WTC11 (cell line): ENCODE measurements around the gene SUN2. TPM values are rescaled to one million over a fixed set of nuclear protein-coding genes. Genes with fewer than 3 reads are reported as not detected.

Experiments
- ATAC-seq: fragments of 200-7000 bp; cut with Tn5 transposase; 2 replicates; pipeline ENCODE4 v1.10.0; 2021; ENCODE audit warnings: mild to moderate bottlenecking, moderate library complexity
- CTCF ChIA-PET: fragments of 300-600 bp; sonication (Branson Sonifier 250); formaldehyde crosslinking; loops from one replicate; lab custom pipeline; 2021; ENCODE audit warnings: antibody characterized with exemption; lab: Charles Lee
- POLR2A ChIA-PET: fragments of 350-600 bp; sonication (Branson Sonifier 250); formaldehyde crosslinking; loops from one replicate; lab custom pipeline; 2021; ENCODE audit warnings: antibody characterized with exemption; lab: Charles Lee
- DNase-seq: peaks from one replicate; pipeline ENCODE4 v3.0.0; 2021; ENCODE audit warnings: low spot score
- H3K27ac Mint-ChIP-seq: 2 replicates; pipeline ENCODE4 v1.8.0; 2021; ENCODE audit warnings: mixed read lengths
- H3K27me3 Mint-ChIP-seq: 2 replicates; pipeline ENCODE4 v1.8.0; 2021; ENCODE audit warnings: low read depth, mild to moderate bottlenecking, moderate library complexity, mixed read lengths
- H3K36me3 Mint-ChIP-seq: 2 replicates; pipeline ENCODE4 v1.8.0; 2021; ENCODE audit warnings: mixed read lengths
- H3K4me1 Mint-ChIP-seq: 2 replicates; pipeline ENCODE4 v1.8.0; 2022; ENCODE audit warnings: mixed read lengths
- H3K4me3 Mint-ChIP-seq: 2 replicates; pipeline ENCODE4 v1.8.0; 2021; ENCODE audit warnings: mild to moderate bottlenecking, moderate library complexity, mixed read lengths
- H3K9me3 Mint-ChIP-seq: 2 replicates; pipeline ENCODE4 v1.8.0; 2021; ENCODE audit warnings: mixed read lengths
- EMX1 ChIP-seq: fragments of 250-450 bp; sonication (Bioruptor Pico); IDR thresholded peaks from 2 replicates; pipeline ENCODE4 v1.8.0; 2021; ENCODE audit warnings: mild to moderate bottlenecking
- ETV6 ChIP-seq: sonication (generic); formaldehyde crosslinking; IDR thresholded peaks from 2 replicates; pipeline ENCODE4 v1.8.1; 2022; ENCODE audit warnings: mild to moderate bottlenecking, missing genetic modification reagents
- GRHL2 ChIP-seq: fragments of 250-450 bp; sonication (Bioruptor Pico); IDR thresholded peaks from 2 replicates; pipeline ENCODE4 v1.8.0; 2022; ENCODE audit warnings: mild to moderate bottlenecking, moderate library complexity; ENCODE audit not compliant: insufficient replicate concordance, severe bottlenecking
- IRF2 ChIP-seq: sonication (generic); formaldehyde crosslinking; IDR thresholded peaks from 2 replicates; pipeline ENCODE4 v1.8.0; 2022; ENCODE audit warnings: low read depth, missing genetic modification reagents, borderline replicate concordance
- JUN ChIP-seq: sonication (generic); formaldehyde crosslinking; IDR thresholded peaks from 2 replicates; pipeline ENCODE4 v1.8.0; 2023; ENCODE audit warnings: mild to moderate bottlenecking, missing genetic modification reagents
- NFATC4 ChIP-seq: fragments of 250-450 bp; sonication (Bioruptor Pico); IDR thresholded peaks from 2 replicates; pipeline ENCODE4 v1.9.0; 2021; ENCODE audit warnings: mild to moderate bottlenecking
- NFE2L1 ChIP-seq: sonication (generic); formaldehyde crosslinking; IDR thresholded peaks from 2 replicates; pipeline ENCODE4 v1.8.1; 2023; ENCODE audit warnings: missing genetic modification reagents
- OVOL2 ChIP-seq: fragments of 250-450 bp; sonication (Bioruptor Pico); IDR thresholded peaks from 2 replicates; pipeline ENCODE4 v1.9.0; 2021; ENCODE audit warnings: mild to moderate bottlenecking, borderline replicate concordance
- PRRX2 ChIP-seq: fragments of 250-450 bp; sonication (Bioruptor Pico); IDR thresholded peaks from 2 replicates; pipeline ENCODE4 v1.8.0; 2021; ENCODE audit warnings: mild to moderate bottlenecking
- RELA ChIP-seq: sonication (generic); formaldehyde crosslinking; IDR thresholded peaks from 2 replicates; pipeline ENCODE4 v1.8.1; 2022; ENCODE audit warnings: missing genetic modification reagents, mild to moderate bottlenecking, borderline replicate concordance
- RORB ChIP-seq: fragments of 250-450 bp; sonication (Bioruptor Pico); IDR thresholded peaks from 2 replicates; pipeline ENCODE4 v1.9.0; 2021; ENCODE audit warnings: mild to moderate bottlenecking
- SMAD3 ChIP-seq: sonication (generic); formaldehyde crosslinking; IDR thresholded peaks from 2 replicates; pipeline ENCODE4 v1.8.0; 2022; ENCODE audit warnings: missing genetic modification reagents, mild to moderate bottlenecking, borderline replicate concordance
- SOX15 ChIP-seq: fragments of 250-450 bp; sonication (Bioruptor Pico); IDR thresholded peaks from 2 replicates; pipeline ENCODE4 v1.9.0; 2021; ENCODE audit warnings: mild to moderate bottlenecking
- TCF7 ChIP-seq: sonication (generic); formaldehyde crosslinking; IDR thresholded peaks from 2 replicates; pipeline ENCODE4 v1.8.0; 2022; ENCODE audit warnings: mild to moderate bottlenecking, low read depth, missing genetic modification reagents, moderate library complexity
- TEAD4 ChIP-seq: sonication (generic); formaldehyde crosslinking; IDR thresholded peaks from 2 replicates; pipeline ENCODE4 v1.8.0; 2022; ENCODE audit warnings: mild to moderate bottlenecking, missing genetic modification reagents
- ZNF317 ChIP-seq: sonication (generic); formaldehyde crosslinking; IDR thresholded peaks from 2 replicates; pipeline ENCODE4 v1.8.1; 2023; ENCODE audit warnings: low read depth, mild to moderate bottlenecking, moderate library complexity, missing genetic modification reagents, borderline replicate concordance
- ZNF396 ChIP-seq: fragments of 250-450 bp; sonication (Bioruptor Pico); IDR thresholded peaks from 2 replicates; pipeline ENCODE4 v1.8.0; 2021; ENCODE audit warnings: mild to moderate bottlenecking, moderate library complexity, borderline replicate concordance
- total RNA-seq: library from RNA; stranded (reverse); gene quantifications from 3 replicates; pipeline ENCODE4 v1.2.3, GENCODE V29; 2021
- TF ChIP-seq, protein P1 (sequence below): sonication (generic); formaldehyde crosslinking; IDR thresholded peaks from 2 replicates; pipeline ENCODE4 v1.8.1; 2023; ENCODE audit warnings: mild to moderate bottlenecking, missing genetic modification reagents, moderate library complexity
- TF ChIP-seq, protein P2 (sequence below): sonication (generic); formaldehyde crosslinking; IDR thresholded peaks from 2 replicates; pipeline ENCODE4 v1.8.1; 2023; ENCODE audit warnings: mild to moderate bottlenecking, missing genetic modification reagents, moderate library complexity
- TF ChIP-seq, protein P3 (sequence below): sonication (generic); formaldehyde crosslinking; IDR thresholded peaks from 2 replicates; pipeline ENCODE4 v1.8.1; 2022; ENCODE audit warnings: mild to moderate bottlenecking, moderate library complexity, missing genetic modification reagents
- TF ChIP-seq, protein P4 (sequence below): fragments of 250-450 bp; sonication (Bioruptor Pico); IDR thresholded peaks from 2 replicates; pipeline ENCODE4 v1.9.0; 2021; ENCODE audit warnings: mild to moderate bottlenecking
- TF ChIP-seq, protein P5 (sequence below): sonication (generic); formaldehyde crosslinking; IDR thresholded peaks from 2 replicates; pipeline ENCODE4 v1.8.1; 2023; ENCODE audit warnings: mild to moderate bottlenecking, moderate library complexity, missing genetic modification reagents

SUN2 gene
- total RNA-seq, 1 experiment from 2014 or later = 30.1 TPM

DNA sequence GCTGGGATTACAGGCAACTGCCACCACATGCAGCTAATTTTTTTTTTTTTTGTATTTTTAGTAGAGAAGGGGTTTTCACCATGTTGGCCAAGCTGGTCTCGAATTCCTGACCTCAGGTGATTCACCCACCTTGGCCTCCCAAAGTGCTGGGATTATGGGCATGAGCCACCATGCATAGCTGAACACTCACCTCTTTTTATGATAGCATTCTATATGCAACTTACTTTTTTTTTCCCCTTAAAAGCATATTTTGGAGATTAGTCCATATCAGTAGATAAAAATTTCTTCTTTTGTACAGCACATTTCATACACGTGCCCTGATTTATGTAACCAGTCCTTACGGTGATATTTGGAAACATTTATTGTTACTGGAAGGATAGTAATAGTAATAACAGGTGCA lies 35.4 kb downstream of the SUN2 start (continued):
- TF ChIP-seq, protein P1, sequence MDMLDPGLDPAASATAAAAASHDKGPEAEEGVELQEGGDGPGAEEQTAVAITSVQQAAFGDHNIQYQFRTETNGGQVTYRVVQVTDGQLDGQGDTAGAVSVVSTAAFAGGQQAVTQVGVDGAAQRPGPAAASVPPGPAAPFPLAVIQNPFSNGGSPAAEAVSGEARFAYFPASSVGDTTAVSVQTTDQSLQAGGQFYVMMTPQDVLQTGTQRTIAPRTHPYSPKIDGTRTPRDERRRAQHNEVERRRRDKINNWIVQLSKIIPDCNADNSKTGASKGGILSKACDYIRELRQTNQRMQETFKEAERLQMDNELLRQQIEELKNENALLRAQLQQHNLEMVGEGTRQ (CRISPR knock-in tag) = no peak

DNA sequence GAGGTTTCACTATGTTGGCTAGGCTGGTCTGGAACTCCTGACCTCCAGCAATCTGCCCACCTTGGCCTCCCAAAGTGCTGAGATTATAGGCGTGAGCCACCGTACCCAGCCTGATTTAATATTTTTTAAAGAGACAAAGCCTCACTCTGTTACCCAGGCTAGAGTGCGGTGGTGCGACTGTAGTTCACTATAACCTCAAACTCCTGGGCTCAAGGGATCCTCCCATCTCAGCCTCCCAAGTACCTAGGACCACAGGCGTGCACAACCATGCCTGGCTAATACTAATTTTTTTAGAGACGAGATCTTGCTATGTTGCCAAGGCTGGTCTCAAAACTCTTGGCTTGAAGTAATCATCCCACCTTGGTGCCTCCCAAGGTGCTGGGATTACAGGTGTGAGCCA lies 36.6 kb downstream of the SUN2 start:
- Mint-ChIP-seq H3K4me1 (peaks cover 10% of the 10 kb centered on the region), H3K9me3 (no peaks in the 10 kb centered on the region), H3K27ac (no peak overlapping the region), H3K36me3 (peaks cover 59% of the 10 kb centered on the region), H3K4me3 (no peak overlapping the region), H3K27me3 (no peaks in the 10 kb centered on the region)
- TF ChIP-seq IRF2 (CRISPR knock-in tag) (no peak), EMX1 (no peak), SOX15 (CRISPR knock-in tag) (no peak), TCF7 (CRISPR knock-in tag) (no peak), RORB (no peak), NFE2L1 (CRISPR knock-in tag) (no peak)
- TF ChIP-seq, protein P2, sequence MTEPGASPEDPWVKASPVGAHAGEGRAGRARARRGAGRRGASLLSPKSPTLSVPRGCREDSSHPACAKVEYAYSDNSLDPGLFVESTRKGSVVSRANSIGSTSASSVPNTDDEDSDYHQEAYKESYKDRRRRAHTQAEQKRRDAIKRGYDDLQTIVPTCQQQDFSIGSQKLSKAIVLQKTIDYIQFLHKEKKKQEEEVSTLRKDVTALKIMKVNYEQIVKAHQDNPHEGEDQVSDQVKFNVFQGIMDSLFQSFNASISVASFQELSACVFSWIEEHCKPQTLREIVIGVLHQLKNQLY = no peak
- DNase-seq (no peak), ATAC-seq (no peak)
- POLR2A ChIA-PET = no interaction called here
- CTCF ChIA-PET = interaction anchor here (0.6 to 1.1 kb wide), 4 partner anchors 14 to 286 kb away, joined by 3 to 7 read pairs (median 4); no protein-coding TSS in a partner anchor

DNA sequence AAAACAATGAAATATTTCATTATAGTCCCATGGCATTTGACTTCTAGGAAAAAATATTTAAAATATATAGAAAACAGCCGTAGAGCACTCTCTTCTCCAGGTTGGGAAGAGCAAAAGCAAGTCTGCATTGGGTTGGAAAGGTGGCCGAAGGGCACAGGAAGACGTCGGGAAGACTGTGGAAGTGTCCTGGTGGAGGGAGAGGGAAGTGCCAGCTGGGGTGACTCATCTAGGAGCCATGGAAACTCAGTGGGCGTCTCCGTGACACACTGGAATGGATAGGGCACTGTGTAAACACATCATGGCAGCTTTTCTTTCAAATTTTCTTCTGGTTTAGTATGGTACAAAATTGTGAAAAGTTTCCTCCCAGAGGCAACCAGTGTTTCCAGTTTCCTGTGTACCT lies 37.4 kb downstream of the SUN2 start:
- H3K9me3 Mint-ChIP-seq = no peaks in the 10 kb centered on the region
- H3K4me1 Mint-ChIP-seq = peaks cover 17% of the 10 kb centered on the region
- H3K4me3 Mint-ChIP-seq = no peak overlapping the region
- H3K27me3 Mint-ChIP-seq = no peaks in the 10 kb centered on the region
- CTCF ChIA-PET = interaction anchor here (0.6 to 1.7 kb wide), 5 partner anchors 15 to 50 kb away, joined by 3 to 7 read pairs (median 6); no protein-coding TSS in a partner anchor
- ATAC-seq (peak; percentile 91), DNase-seq (peak; percentile 39)
- peak overlapping the region; percentile 10; the same call in 1 of the 2 replicates for H3K27ac Mint-ChIP-seq
- POLR2A ChIA-PET = interaction anchor here (1.4 kb wide), 1 partner anchor 36 kb away, joined by 3 read pairs; the partner anchor contains the start of gene TOMM22
- TF ChIP-seq GRHL2 (CRISPR knock-in tag) = no peak
- TF ChIP-seq, protein P3, sequence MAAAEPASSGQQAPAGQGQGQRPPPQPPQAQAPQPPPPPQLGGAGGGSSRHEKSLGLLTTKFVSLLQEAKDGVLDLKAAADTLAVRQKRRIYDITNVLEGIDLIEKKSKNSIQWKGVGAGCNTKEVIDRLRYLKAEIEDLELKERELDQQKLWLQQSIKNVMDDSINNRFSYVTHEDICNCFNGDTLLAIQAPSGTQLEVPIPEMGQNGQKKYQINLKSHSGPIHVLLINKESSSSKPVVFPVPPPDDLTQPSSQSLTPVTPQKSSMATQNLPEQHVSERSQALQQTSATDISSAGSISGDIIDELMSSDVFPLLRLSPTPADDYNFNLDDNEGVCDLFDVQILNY (CRISPR knock-in tag) = no peak
- TF ChIP-seq ZNF317 (CRISPR knock-in tag) = no peak
- no peak for TF ChIP-seq SMAD3 (CRISPR knock-in tag)
- TF ChIP-seq SOX15 (CRISPR knock-in tag) = no peak
- no peak for TF ChIP-seq ETV6
- H3K36me3 Mint-ChIP-seq = peaks cover 51% of the 10 kb centered on the region

DNA sequence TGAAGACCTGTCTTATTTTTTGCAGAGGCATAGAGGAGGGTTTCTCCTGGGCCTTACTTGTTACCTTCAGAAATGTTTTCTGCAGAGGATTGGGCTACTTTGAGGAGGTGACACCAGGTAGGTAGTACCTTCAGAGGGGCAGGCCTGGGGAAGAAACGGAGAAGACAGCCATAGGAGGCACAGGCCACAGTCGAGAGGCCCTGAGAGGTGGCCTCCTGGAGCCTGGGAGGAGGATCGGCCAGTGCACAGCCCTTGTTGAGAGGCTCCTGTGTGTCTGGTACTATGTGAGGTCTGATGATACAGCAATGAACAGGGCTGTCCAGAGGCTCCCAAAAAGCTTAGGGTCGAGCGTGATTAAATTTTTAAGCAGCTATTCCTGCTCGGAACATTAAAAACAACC lies 38.6 kb downstream of the SUN2 start:
- Mint-ChIP-seq H3K27ac (peak overlapping the region; percentile 87; the same call in 1 of the 2 replicates), H3K4me1 (peaks cover 28% of the 10 kb centered on the region), H3K9me3 (no peaks in the 10 kb centered on the region), H3K4me3 (no peak overlapping the region), H3K27me3 (no peaks in the 10 kb centered on the region), H3K36me3 (peaks cover 41% of the 10 kb centered on the region)
- DNase-seq = no peak
- TF ChIP-seq ZNF396 (CRISPR knock-in tag) (no peak), NFATC4 (CRISPR knock-in tag) (no peak), TEAD4 (CRISPR knock-in tag) (no peak), JUN (CRISPR knock-in tag) (no peak), PRRX2 (CRISPR knock-in tag) (no peak), RELA (CRISPR knock-in tag) (no peak), OVOL2 (CRISPR knock-in tag) (no peak)
- TF ChIP-seq, protein P4, sequence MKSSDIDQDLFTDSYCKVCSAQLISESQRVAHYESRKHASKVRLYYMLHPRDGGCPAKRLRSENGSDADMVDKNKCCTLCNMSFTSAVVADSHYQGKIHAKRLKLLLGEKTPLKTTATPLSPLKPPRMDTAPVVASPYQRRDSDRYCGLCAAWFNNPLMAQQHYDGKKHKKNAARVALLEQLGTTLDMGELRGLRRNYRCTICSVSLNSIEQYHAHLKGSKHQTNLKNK (CRISPR knock-in tag) = no peak
- TF ChIP-seq, protein P5, sequence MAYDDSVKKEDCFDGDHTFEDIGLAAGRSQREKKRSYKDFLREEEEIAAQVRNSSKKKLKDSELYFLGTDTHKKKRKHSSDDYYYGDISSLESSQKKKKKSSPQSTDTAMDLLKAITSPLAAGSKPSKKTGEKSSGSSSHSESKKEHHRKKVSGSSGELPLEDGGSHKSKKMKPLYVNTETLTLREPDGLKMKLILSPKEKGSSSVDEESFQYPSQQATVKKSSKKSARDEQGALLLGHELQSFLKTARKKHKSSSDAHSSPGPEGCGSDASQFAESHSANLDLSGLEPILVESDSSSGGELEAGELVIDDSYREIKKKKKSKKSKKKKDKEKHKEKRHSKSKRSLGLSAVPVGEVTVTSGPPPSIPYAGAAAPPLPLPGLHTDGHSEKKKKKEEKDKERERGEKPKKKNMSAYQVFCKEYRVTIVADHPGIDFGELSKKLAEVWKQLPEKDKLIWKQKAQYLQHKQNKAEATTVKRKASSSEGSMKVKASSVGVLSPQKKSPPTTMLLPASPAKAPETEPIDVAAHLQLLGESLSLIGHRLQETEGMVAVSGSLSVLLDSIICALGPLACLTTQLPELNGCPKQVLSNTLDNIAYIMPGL (CRISPR knock-in tag) = no peak
- CTCF ChIA-PET = interaction anchor here (0.7 to 1.7 kb wide), 2 partner anchors 14 to 49 kb away, joined by 3 to 6 read pairs; no protein-coding TSS in a partner anchor
- POLR2A ChIA-PET = no interaction called here
- ATAC-seq = no peak
